ENCODE results near the gene BCL2L11. TPM values are rescaled to one million over a fixed set of nuclear protein-coding genes. Genes with fewer than 3 reads are reported as not detected.

The BCL2L11 gene
- total RNA-seq, 4 donors from 2014 or later: 8.8 to 41.8 (median 36.1) TPM

DNA sequence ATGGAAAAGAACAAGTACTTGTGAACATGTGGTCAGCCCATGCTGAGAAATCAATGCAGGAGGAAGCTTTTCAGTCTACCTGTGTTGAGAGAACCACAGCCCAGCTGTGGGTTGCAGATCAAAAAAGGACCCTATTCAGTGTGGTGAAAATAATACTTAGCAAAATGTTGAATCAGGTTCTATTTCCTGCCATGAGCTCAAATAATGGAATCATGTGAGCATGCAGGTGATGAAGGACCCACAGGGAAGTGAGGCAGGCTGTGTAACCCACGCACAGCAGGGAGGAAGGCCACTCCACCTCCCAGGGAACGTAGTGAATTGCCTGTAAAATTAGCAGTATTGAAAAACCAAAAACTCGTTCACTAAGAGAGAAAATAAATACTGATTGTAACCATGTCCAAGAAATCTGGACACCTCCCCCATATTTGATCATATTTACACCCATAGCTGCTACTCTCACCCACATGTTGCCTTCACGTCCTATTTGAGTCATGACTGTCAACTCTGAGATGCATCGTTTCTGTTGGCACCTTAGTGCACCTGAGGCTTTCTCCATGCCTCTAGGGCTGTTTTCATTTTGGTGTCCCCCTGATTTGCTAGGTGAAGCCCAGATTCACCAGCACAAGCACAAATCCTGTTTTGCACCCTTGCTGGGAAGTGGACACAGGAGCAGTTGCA is 20.5 kb upstream of the BCL2L11 start:
- H3K4me3 ChIP-seq: no peak overlapping the region
- in situ Hi-C loops (cut with MboI; ENCODE audit: low pct_ligation_motif_present in 1 of 4, low pct_unique_long_range_greater_than_20kb in 1 of 4, low sequenced_read_pairs in 3 of 4) (loop anchor here in 3 of 4 donors (25.0 kb wide), 3 partner anchors 288 to 612 kb away; no protein-coding TSS in a partner anchor), intact Hi-C loops (cut with DNase I; ENCODE audit: low total_unique reads) (no loop called here)

DNA sequence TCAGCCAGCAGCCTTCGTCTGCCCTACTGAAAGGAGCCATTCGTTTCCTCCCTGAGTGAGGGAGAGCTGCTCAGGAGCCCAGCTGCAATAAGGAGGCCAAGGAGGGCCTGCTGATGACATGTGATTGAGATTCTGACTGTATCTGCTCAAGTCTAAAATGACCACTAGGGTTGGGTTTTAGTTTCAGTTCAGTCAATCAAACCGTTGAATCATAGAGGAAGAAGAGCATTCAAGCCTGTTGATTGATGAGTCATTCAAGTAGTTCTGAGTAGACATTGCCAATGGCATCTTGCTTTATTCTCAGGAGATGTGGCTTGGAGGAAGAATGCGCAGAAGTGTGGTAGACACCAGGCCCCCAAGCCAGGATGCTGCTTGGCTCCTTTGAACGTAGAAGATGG is 19.9 kb upstream of the BCL2L11 start:
- in situ Hi-C loops (cut with MboI; ENCODE audit: low pct_ligation_motif_present in 1 of 4, low pct_unique_long_range_greater_than_20kb in 1 of 4, low sequenced_read_pairs in 3 of 4): loop anchor here in 3 of 4 donors (25.0 kb wide), 3 partner anchors 288 to 612 kb away; no protein-coding TSS in a partner anchor
- H3K36me3 ChIP-seq: no peaks in the 10 kb centered on the region

More for the DNA sequence above, 20.5 kb upstream of the BCL2L11 start:
- no peaks in the 10 kb centered on the region for H3K36me3 ChIP-seq
- TF ChIP-seq, protein P1, sequence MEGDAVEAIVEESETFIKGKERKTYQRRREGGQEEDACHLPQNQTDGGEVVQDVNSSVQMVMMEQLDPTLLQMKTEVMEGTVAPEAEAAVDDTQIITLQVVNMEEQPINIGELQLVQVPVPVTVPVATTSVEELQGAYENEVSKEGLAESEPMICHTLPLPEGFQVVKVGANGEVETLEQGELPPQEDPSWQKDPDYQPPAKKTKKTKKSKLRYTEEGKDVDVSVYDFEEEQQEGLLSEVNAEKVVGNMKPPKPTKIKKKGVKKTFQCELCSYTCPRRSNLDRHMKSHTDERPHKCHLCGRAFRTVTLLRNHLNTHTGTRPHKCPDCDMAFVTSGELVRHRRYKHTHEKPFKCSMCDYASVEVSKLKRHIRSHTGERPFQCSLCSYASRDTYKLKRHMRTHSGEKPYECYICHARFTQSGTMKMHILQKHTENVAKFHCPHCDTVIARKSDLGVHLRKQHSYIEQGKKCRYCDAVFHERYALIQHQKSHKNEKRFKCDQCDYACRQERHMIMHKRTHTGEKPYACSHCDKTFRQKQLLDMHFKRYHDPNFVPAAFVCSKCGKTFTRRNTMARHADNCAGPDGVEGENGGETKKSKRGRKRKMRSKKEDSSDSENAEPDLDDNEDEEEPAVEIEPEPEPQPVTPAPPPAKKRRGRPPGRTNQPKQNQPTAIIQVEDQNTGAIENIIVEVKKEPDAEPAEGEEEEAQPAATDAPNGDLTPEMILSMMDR (IDR thresholded peaks at IDR 0.05): no peak
- TF ChIP-seq POLR2AphosphoS5 (IDR thresholded peaks at IDR 0.05): no peak
- no peak for TF ChIP-seq POLR2A (IDR thresholded peaks at IDR 0.05)
- TF ChIP-seq EP300 (IDR thresholded peaks at IDR 0.05; ENCODE audit: low read depth): no peak
- no peaks in the 10 kb centered on the region for H3K4me1 ChIP-seq
- H3K9me3 ChIP-seq: no peaks in the 10 kb centered on the region
- no peaks in the 10 kb centered on the region for H3K27me3 ChIP-seq
- DNase-seq: no peak
- no peak overlapping the region for H3K27ac ChIP-seq
- 84 to 88% methylated on average over 5 of the region's 5 CpGs for WGBS, 2 donors (ENCODE audit: low coverage in 1 of 2)

DNA sequence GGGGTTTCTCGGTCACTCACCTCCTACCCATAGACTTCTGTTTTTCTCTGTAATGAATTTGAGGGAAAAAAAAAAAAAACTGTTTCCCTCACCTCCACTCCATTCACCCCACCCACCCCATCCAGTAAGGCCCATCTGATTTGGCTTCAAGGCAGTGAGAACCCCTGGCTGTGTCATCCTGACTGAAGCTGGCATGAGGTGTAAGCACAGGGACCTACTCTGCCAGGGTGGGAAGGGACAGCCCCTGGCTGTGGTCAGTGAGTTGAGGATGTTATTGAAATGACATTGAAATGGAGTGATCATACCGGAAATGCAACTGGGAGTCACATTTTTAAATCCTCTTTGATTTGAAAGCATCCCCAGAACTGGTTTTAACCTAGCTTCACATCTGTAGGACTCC is 19.1 kb upstream of the BCL2L11 start:
- no peaks in the 10 kb centered on the region for H3K4me1 ChIP-seq
- in situ Hi-C loops (cut with MboI; ENCODE audit: low pct_ligation_motif_present in 1 of 4, low pct_unique_long_range_greater_than_20kb in 1 of 4, low sequenced_read_pairs in 3 of 4): loop anchor here in 3 of 4 donors (25.0 kb wide), 3 partner anchors 289 to 611 kb away; no protein-coding TSS in a partner anchor
- H3K27me3 ChIP-seq: no peaks in the 10 kb centered on the region
- H3K36me3 ChIP-seq: no peaks in the 10 kb centered on the region
- no peak for DNase-seq
- TF ChIP-seq EP300 (IDR thresholded peaks at IDR 0.05; ENCODE audit: low read depth) (no peak), POLR2AphosphoS5 (IDR thresholded peaks at IDR 0.05) (no peak), POLR2A (IDR thresholded peaks at IDR 0.05) (no peak)
- TF ChIP-seq, protein P1 (IDR thresholded peaks at IDR 0.05): no peak
- intact Hi-C loops (cut with DNase I; ENCODE audit: low total_unique reads): no loop called here
- no peak overlapping the region for H3K27ac ChIP-seq
- no peaks in the 10 kb centered on the region for H3K9me3 ChIP-seq
- WGBS, 2 donors (ENCODE audit: low coverage in 1 of 2): 87 to 100% methylated on average over 1 to 2 of the region's 2 CpGs
- no peak overlapping the region for H3K4me3 ChIP-seq

More for the DNA sequence above, 19.9 kb upstream of the BCL2L11 start:
- Histone ChIP-seq H3K4me3 (no peak overlapping the region), H3K4me1 (no peaks in the 10 kb centered on the region), H3K27me3 (no peaks in the 10 kb centered on the region), H3K9me3 (no peaks in the 10 kb centered on the region), H3K27ac (no peak overlapping the region)
- TF ChIP-seq EP300 (IDR thresholded peaks at IDR 0.05; ENCODE audit: low read depth) (no peak), POLR2AphosphoS5 (IDR thresholded peaks at IDR 0.05) (no peak)
- TF ChIP-seq, protein P1 (IDR thresholded peaks at IDR 0.05): no peak
- WGBS, 2 donors (ENCODE audit: low coverage in 1 of 2): 77 to 89% methylated on average over 4 to 5 of the region's 5 CpGs
- no peak for DNase-seq
- intact Hi-C loops (cut with DNase I; ENCODE audit: low total_unique reads): no loop called here

DNA sequence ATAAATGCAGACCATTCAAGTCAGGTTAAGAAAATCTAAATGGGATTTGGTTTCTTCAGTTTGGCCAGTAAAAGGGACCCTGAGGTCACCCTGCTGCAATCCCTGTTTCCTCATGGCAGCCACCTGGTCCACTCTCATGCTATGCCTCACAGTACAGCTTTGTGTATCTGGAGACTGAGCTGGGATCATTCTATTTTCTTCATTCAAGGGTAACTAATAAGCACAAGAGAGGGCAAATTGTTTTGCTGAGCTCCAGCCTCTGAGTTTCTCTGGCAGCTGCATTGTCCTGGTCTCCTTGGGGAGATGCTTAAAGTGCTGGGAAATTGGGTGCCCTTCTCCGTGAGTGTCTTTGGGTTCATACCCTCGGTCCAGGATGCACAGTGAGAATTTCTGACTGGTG is 18.5 kb upstream of the BCL2L11 start:
- H3K9me3 ChIP-seq: no peaks in the 10 kb centered on the region
- intact Hi-C loops (cut with DNase I; ENCODE audit: low total_unique reads): no loop called here
- no peaks in the 10 kb centered on the region for H3K4me1 ChIP-seq
- H3K36me3 ChIP-seq: no peaks in the 10 kb centered on the region
- H3K27ac ChIP-seq: no peak overlapping the region
- TF ChIP-seq POLR2AphosphoS5 (IDR thresholded peaks at IDR 0.05) (no peak), EP300 (IDR thresholded peaks at IDR 0.05; ENCODE audit: low read depth) (no peak), POLR2A (IDR thresholded peaks at IDR 0.05) (no peak)
- TF ChIP-seq, protein P1 (IDR thresholded peaks at IDR 0.05): no peak
- in situ Hi-C loops (cut with MboI; ENCODE audit: low pct_ligation_motif_present in 1 of 4, low pct_unique_long_range_greater_than_20kb in 1 of 4, low sequenced_read_pairs in 3 of 4): loop anchor here in 3 of 4 donors (25.0 kb wide), 3 partner anchors 290 to 610 kb away; no protein-coding TSS in a partner anchor
- no peak for DNase-seq
- 90% methylated on average over 2 of the region's 2 CpGs; no CpG with 5 or more reads in 1 of the 2 donors for WGBS, 2 donors (ENCODE audit: low coverage in 1 of 2)
- no peak overlapping the region for H3K4me3 ChIP-seq
- no peaks in the 10 kb centered on the region for H3K27me3 ChIP-seq

Data from transverse colon (tissue), 4 donors.